A549 (cell line): ENCODE results near the gene MAPT. TPM values are rescaled to one million over a fixed set of nuclear protein-coding genes. Genes with fewer than 3 reads are reported as not detected.
"Not testable (repeated sequence)": the region's sequence is repeated elsewhere in the genome, so short reads cannot be mapped to it uniquely, and the experiment has no call there.

Source experiments
- ATAC-seq, 2 experiments: fragments of 200-7000 bp in 1 of 2; fragments of >200 bp in 1 of 2; cut with Nextera tagmentation in 1 of 2; cut with Tn5 transposase in 1 of 2; 3 replicates each; pipeline versions ENCODE4 v1.8.0 to v1.9.1; 2018 to 2020; ENCODE audit warnings: mild to moderate bottlenecking in 1 of 2, moderate library complexity in 1 of 2
- CTCF ChIA-PET: fragments of 300-600 bp; sonication (Branson Sonifier 250); formaldehyde crosslinking; extraction: SDS; loops from one replicate; lab custom pipeline; 2021; ENCODE audit warnings: antibody characterized with exemption, inconsistent platforms; lab: Yijun Ruan, JAX
- POLR2A ChIA-PET: fragments of 350-600 bp; formaldehyde crosslinking; extraction: SDS; loops from one replicate; lab custom pipeline; 2021; ENCODE audit warnings: antibody characterized with exemption, inconsistent platforms; lab: Yijun Ruan, JAX
- DNase-seq, 2 experiments: peaks; one replicate each; pipeline versions ENCODE4 v3.0.0 to v3.0.0-alpha.2; 2011 to 2016; ENCODE audit warnings: low read depth in 1 of 2, low spot score in 1 of 2
- FAIRE-seq: peaks from 2 replicates; lab custom pipeline; 2011; peaks lifted over from hg19 to GRCh38; lab: Jason Lieb, UNC
- H3K27ac ChIP-seq, 2 experiments: fragments of >200 bp; sonication (Bioruptor Twin); formaldehyde crosslinking; 3 replicates each; pipeline ENCODE4 v1.5.1; 2016 to 2017
- H3K4me1 ChIP-seq: fragments of >200 bp; sonication (Bioruptor Twin); formaldehyde crosslinking; 3 replicates; pipeline ENCODE4 v1.6.1; 2016
- H3K4me2 ChIP-seq: fragments of >200 bp; sonication (Bioruptor Twin); formaldehyde crosslinking; 3 replicates; pipeline ENCODE4 v1.6.1; 2016
- H3K4me3 ChIP-seq: fragments of >200 bp; sonication (Bioruptor Twin); formaldehyde crosslinking; 3 replicates; pipeline ENCODE4 v1.5.1; 2016
- H3K9me3 ChIP-seq: fragments of >200 bp; sonication (Bioruptor Twin); formaldehyde crosslinking; 3 replicates; pipeline ENCODE4 v1.6.1; 2016
- CHD4 ChIP-seq: fragments of 200-600 bp; sonication (generic); IDR thresholded peaks from 2 replicates; pipeline ENCODE4 v1.6.1; 2016; ENCODE audit warnings: antibody characterized with exemption, mild to moderate bottlenecking, borderline replicate concordance
- EP300 ChIP-seq, 2 experiments: fragments of >200 bp; sonication (Bioruptor Twin); formaldehyde crosslinking; IDR thresholded peaks; 2 replicates in 1 of 2; 3 replicates in 1 of 2; pipeline ENCODE4 v1.6.1; 2016 to 2017
- FOSB ChIP-seq: fragments of 250-450 bp; sonication (Bioruptor Pico); IDR thresholded peaks from 2 replicates; pipeline ENCODE4 v1.5.0; 2020; ENCODE audit warnings: mild to moderate bottlenecking, moderate library complexity
- HOXA7 ChIP-seq: fragments of 250-450 bp; sonication (Bioruptor Pico); IDR thresholded peaks from 2 replicates; pipeline ENCODE4 v1.5.0; 2020; ENCODE audit warnings: mild to moderate bottlenecking, moderate library complexity
- JUNB ChIP-seq: fragments of >200 bp; sonication (Bioruptor Twin); formaldehyde crosslinking; IDR thresholded peaks from 2 replicates; pipeline ENCODE4 v1.6.1; 2016
- MAFK ChIP-seq: fragments of 450-650 bp; IDR thresholded peaks from 2 replicates; pipeline ENCODE4 v1.6.1; 2014; ENCODE audit not compliant: partially characterized antibody
- MYC ChIP-seq: IDR thresholded peaks from 2 replicates; pipeline ENCODE4 v1.6.1; 2012; ENCODE audit warnings: mild to moderate bottlenecking, inconsistent platforms, low read length, improper control_type of control experiment, borderline replicate concordance
- NR3C1 ChIP-seq: fragments of >200 bp; sonication (Bioruptor Twin); formaldehyde crosslinking; IDR thresholded peaks from 3 replicates; pipeline ENCODE4 v1.6.1; 2017
- POLR2A ChIP-seq: IDR thresholded peaks from 2 replicates; pipeline ENCODE4 v1.6.1; 2012; ENCODE audit warnings: mild to moderate bottlenecking, low read length
- POLR2AphosphoS2 ChIP-seq: conservative IDR thresholded peaks from 2 replicates; pipeline ENCODE4 v1.6.1; 2012; ENCODE audit warnings: low read length, improper control_type of control experiment, inconsistent platforms
- RARB ChIP-seq: fragments of 250-450 bp; sonication (Bioruptor Pico); IDR thresholded peaks from 2 replicates; pipeline ENCODE4 v1.8.0; 2021; ENCODE audit warnings: mild to moderate bottlenecking, moderate library complexity
- RCOR1 ChIP-seq: fragments of 150-350 bp; IDR thresholded peaks from 2 replicates; pipeline ENCODE4 v1.6.1; 2014; ENCODE audit warnings: antibody characterized with exemption, low read length, low read depth
- RFX5 ChIP-seq: fragments of 450-650 bp; IDR thresholded peaks from 2 replicates; pipeline ENCODE4 v1.7.1; 2014; ENCODE audit warnings: antibody characterized with exemption, mild to moderate bottlenecking, moderate library complexity
- SREBF2 ChIP-seq: fragments of 450-650 bp; IDR thresholded peaks from 2 replicates; pipeline ENCODE4 v1.6.1; 2014; ENCODE audit warnings: mild to moderate bottlenecking, moderate library complexity
- TFCP2L1 ChIP-seq: fragments of 250-450 bp; sonication (Bioruptor Pico); IDR thresholded peaks from 2 replicates; pipeline ENCODE4 v1.5.0; 2021; ENCODE audit warnings: mild to moderate bottlenecking
- ZFP36 ChIP-seq: fragments of 450-650 bp; IDR thresholded peaks from 2 replicates; pipeline ENCODE4 v1.6.1; 2014; ENCODE audit warnings: borderline replicate concordance; ENCODE audit not compliant: partially characterized antibody
- WGBS: methylation state at CpG from one replicate; pipeline ENCODE4 v1.1.6; 2017; ENCODE audit errors: missing lambda C conversion rate; 5-methylcytosine and 5-hydroxymethylcytosine counted together
- polyA plus RNA-seq, 4 experiments: library from polyadenylated mRNA; depleted of rRNA in 3 of 4; stranded (reverse); fragments of >200 nt; fragmentation: RNase III in 1 of 4; extraction: RNeasy Plus Mini Kit Qiagen cat#74134 plus additional on column Dnase treatment in 1 of 4; gene quantifications; 2 replicates in 3 of 4; 3 replicates in 1 of 4; pipeline ENCODE4 v1.2.3, GENCODE V29; 2011 to 2017
- TF ChIP-seq, protein P1 (sequence below): IDR thresholded peaks from 2 replicates; pipeline ENCODE4 v1.6.1; 2012
- TF ChIP-seq, protein P2 (sequence below): fragments of >200 bp; sonication (Bioruptor Twin); formaldehyde crosslinking; IDR thresholded peaks from 3 replicates; pipeline ENCODE4 v1.6.1; 2016
- TF ChIP-seq, protein P3 (sequence below): IDR thresholded peaks from 2 replicates; pipeline ENCODE4 v1.6.1; 2012; ENCODE audit warnings: low read depth, borderline replicate concordance
- TF ChIP-seq, protein P4 (sequence below): fragments of 200-600 bp; sonication (generic); IDR thresholded peaks from 2 replicates; pipeline ENCODE4 v1.6.1; 2016; ENCODE audit warnings: antibody characterized with exemption, mild to moderate bottlenecking, moderate library complexity

Gene MAPT
- polyA plus RNA-seq, 2 of the 4 experiments (the other 2 are of a cell fraction): 1.2 to 1.6 TPM

DNA sequence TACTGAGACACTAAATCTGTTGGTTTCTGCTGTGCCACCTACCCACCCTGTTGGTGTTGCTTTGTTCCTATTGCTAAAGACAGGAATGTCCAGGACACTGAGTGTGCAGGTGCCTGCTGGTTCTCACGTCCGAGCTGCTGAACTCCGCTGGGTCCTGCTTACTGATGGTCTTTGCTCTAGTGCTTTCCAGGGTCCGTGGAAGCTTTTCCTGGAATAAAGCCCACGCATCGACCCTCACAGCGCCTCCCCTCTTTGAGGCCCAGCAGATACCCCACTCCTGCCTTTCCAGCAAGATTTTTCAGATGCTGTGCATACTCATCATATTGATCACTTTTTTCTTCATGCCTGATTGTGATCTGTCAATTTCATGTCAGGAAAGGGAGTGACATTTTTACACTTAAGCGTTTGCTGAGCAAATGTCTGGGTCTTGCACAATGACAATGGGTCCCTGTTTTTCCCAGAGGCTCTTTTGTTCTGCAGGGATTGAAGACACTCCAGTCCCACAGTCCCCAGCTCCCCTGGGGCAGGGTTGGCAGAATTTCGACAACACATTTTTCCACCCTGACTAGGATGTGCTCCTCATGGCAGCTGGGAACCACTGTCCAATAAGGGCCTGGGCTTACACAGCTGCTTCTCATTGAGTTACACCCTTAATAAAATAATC lies 119.3 kb downstream of the MAPT start:
- no peak overlapping the region for H3K27ac ChIP-seq
- TF ChIP-seq HOXA7 (CRISPR knock-in tag): no peak
- TF ChIP-seq POLR2A: no peak
- TF ChIP-seq NR3C1: no peak
- no peak for TF ChIP-seq RARB (CRISPR knock-in tag)
- no peak for TF ChIP-seq RFX5
- TF ChIP-seq, protein P1, sequence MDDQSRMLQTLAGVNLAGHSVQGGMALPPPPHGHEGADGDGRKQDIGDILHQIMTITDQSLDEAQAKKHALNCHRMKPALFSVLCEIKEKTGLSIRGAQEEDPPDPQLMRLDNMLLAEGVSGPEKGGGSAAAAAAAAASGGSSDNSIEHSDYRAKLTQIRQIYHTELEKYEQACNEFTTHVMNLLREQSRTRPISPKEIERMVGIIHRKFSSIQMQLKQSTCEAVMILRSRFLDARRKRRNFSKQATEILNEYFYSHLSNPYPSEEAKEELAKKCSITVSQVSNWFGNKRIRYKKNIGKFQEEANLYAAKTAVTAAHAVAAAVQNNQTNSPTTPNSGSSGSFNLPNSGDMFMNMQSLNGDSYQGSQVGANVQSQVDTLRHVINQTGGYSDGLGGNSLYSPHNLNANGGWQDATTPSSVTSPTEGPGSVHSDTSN: no peak
- TF ChIP-seq, protein P2, sequence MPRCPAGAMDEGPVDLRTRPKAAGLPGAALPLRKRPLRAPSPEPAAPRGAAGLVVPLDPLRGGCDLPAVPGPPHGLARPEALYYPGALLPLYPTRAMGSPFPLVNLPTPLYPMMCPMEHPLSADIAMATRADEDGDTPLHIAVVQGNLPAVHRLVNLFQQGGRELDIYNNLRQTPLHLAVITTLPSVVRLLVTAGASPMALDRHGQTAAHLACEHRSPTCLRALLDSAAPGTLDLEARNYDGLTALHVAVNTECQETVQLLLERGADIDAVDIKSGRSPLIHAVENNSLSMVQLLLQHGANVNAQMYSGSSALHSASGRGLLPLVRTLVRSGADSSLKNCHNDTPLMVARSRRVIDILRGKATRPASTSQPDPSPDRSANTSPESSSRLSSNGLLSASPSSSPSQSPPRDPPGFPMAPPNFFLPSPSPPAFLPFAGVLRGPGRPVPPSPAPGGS: no peak
- TF ChIP-seq EP300 (IDR thresholded peaks at IDR 0.05): no peak
- TF ChIP-seq RCOR1: no peak
- no peak for TF ChIP-seq POLR2AphosphoS2
- TF ChIP-seq, protein P3, sequence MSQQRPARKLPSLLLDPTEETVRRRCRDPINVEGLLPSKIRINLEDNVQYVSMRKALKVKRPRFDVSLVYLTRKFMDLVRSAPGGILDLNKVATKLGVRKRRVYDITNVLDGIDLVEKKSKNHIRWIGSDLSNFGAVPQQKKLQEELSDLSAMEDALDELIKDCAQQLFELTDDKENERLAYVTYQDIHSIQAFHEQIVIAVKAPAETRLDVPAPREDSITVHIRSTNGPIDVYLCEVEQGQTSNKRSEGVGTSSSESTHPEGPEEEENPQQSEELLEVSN: no peak
- TF ChIP-seq MAFK: no peak
- TF ChIP-seq FOSB: no peak
- TF ChIP-seq ZFP36: no peak
- no peak for TF ChIP-seq JUNB
- no peak for TF ChIP-seq TFCP2L1 (CRISPR knock-in tag)
- no peak for TF ChIP-seq MYC
- TF ChIP-seq, protein P4, sequence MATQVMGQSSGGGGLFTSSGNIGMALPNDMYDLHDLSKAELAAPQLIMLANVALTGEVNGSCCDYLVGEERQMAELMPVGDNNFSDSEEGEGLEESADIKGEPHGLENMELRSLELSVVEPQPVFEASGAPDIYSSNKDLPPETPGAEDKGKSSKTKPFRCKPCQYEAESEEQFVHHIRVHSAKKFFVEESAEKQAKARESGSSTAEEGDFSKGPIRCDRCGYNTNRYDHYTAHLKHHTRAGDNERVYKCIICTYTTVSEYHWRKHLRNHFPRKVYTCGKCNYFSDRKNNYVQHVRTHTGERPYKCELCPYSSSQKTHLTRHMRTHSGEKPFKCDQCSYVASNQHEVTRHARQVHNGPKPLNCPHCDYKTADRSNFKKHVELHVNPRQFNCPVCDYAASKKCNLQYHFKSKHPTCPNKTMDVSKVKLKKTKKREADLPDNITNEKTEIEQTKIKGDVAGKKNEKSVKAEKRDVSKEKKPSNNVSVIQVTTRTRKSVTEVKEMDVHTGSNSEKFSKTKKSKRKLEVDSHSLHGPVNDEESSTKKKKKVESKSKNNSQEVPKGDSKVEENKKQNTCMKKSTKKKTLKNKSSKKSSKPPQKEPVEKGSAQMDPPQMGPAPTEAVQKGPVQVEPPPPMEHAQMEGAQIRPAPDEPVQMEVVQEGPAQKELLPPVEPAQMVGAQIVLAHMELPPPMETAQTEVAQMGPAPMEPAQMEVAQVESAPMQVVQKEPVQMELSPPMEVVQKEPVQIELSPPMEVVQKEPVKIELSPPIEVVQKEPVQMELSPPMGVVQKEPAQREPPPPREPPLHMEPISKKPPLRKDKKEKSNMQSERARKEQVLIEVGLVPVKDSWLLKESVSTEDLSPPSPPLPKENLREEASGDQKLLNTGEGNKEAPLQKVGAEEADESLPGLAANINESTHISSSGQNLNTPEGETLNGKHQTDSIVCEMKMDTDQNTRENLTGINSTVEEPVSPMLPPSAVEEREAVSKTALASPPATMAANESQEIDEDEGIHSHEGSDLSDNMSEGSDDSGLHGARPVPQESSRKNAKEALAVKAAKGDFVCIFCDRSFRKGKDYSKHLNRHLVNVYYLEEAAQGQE: no peak
- TF ChIP-seq SREBF2: no peak
- TF ChIP-seq CHD4: no peak
- H3K4me3 ChIP-seq: no peak overlapping the region
- FAIRE-seq (no peak), ATAC-seq (no peak), DNase-seq (no peak)
- CTCF ChIA-PET: interaction anchor here (0.6 to 13.0 kb wide), 15 partner anchors 7 to 219 kb away, joined by 3 to 127 read pairs (median 4); partner anchors contain the start of gene KANSL1
- POLR2A ChIA-PET: no interaction called here
- H3K9me3 ChIP-seq: no peaks in the 10 kb centered on the region
- peaks cover 8% of the 10 kb centered on the region; the same call in 2 of the 3 replicates for H3K4me1 ChIP-seq
- H3K4me2 ChIP-seq: no peak overlapping the region
- WGBS: 77% methylated on average over 9 of the region's 9 CpGs

DNA sequence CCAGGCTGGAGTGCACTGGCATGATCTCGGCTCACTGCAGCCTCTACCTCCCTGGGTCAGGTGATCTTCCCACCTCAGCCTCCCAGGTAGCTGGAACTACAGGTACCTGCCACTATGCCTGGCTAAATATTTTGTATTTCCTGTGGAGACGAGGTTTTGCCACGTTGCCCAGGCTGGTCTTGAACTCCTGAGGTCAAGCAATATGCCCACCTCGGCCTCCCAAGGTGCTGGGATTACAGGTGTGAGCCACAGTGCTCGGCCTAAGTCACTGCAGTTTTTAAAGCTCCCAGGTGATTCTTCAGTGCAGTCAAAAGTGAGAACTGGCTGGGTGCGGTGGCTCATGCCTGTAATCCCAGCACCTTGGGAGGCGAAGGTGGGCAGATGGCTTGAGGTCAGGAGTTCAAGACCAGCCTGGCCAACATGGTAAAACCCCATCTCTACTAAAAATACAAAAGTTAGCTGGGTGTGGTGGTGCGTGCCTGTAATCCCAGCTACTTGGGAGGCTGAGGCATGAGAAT lies 125.1 kb downstream of the MAPT start:
- H3K27ac ChIP-seq, H3K9me3 ChIP-seq, FAIRE-seq, ATAC-seq, H3K4me2 ChIP-seq, H3K4me1 ChIP-seq, POLR2A ChIA-PET, H3K4me3 ChIP-seq, DNase-seq: not testable (repeated sequence)
- CTCF ChIA-PET: interaction anchor here (0.8 to 13.0 kb wide), 6 partner anchors 8 to 268 kb away, joined by 3 to 127 read pairs (median 12); no protein-coding TSS in a partner anchor
- 97% methylated on average over 7 of the region's 8 CpGs for WGBS
